ENCODE data around the gene NPTN.

- TF ChIP-seq CTCF (IDR thresholded peaks at IDR 0.05) (no peak), POLR2A (IDR thresholded peaks at IDR 0.05) (no peak), POLR2AphosphoS5 (IDR thresholded peaks at IDR 0.05; ENCODE audit: insufficient read depth in 1 of 2, low read depth in 1 of 2) (no peak)
Measured at GRCh38 chr15:73583544-73583943, 49.6 kb downstream of the NPTN start.

All from vagina (tissue), 2 donors.